NCI-H2196 (cell line): ENCODE results near the gene IGFBPL1.
A peak's percentile ranks its signal among the peaks of the same experiment; 100 is the strongest.
"Not testable (repeated sequence)": the region's sequence is repeated elsewhere in the genome, so short reads cannot be mapped to it uniquely, and the experiment has no call there.

Experiments used
- DNase-seq: peaks from one replicate; lab custom pipeline; 2025; ENCODE audit not compliant: unreplicated experiment; lab: John Stamatoyannopoulos, UW

Gene IGFBPL1

DNA sequence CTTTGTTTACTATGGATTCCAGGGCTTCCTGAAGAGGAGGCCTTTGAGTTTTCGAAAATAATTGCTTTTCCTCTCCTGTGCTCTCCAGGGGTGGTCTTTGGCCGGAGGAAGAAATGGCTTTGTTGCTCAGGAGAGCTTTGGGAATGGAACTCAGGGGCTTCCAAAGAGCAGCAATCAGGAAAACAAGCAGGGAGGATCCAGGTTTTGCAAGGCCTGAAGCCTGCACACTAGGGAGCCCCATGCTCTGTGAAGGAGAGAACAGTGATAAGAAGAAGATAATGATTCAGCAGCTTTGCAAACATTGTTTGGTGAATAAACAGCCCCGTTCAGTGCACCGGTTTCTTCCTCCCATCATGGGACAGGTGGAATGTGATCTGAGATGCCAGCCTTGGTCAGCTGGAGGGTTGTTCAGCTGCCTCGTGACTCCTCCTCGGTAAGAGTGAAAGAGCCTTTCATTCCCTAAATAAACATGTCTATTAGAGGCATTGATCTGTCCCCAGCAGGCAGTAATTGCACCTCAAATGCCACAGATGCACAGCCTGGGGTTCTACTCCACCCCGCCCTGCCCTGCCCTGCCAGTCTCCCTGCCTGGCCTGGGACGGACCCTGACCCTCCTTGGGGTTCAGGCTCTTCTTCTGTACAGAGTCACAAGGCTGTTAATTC lies 43.3 kb downstream of the IGFBPL1 start:
- DNase-seq: peak; percentile 71

DNA sequence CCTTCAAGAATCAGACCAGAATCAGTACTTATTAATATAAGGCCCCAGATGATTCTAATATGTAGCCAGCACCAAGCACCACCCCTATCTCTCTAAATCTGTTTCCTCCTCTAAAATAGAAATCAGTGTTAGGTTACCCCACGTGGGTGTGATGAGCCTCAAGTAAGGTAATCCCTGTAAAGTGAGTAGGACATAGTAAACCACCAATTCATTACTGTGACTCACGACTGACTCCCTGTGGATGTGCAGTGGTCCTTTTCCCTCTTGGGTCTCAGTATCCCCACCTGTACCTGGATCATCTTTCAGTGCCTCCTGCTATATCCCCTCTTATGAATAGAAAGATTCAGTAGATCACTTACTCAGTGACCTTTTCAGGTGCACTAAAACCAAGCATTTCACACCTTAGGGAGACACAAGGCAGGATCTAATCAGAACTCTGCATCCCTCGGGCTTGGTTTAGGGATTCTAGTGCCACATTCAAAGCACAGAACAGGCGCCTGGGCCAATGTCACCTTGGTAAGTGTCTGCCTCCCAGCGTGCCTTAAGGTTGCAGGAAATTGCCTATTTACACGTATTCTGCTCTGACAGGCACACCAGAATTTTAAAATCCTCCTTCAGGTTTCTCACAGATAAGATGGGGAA lies 43.9 kb downstream of the IGFBPL1 start:
- DNase-seq: peak; percentile 22

DNA sequence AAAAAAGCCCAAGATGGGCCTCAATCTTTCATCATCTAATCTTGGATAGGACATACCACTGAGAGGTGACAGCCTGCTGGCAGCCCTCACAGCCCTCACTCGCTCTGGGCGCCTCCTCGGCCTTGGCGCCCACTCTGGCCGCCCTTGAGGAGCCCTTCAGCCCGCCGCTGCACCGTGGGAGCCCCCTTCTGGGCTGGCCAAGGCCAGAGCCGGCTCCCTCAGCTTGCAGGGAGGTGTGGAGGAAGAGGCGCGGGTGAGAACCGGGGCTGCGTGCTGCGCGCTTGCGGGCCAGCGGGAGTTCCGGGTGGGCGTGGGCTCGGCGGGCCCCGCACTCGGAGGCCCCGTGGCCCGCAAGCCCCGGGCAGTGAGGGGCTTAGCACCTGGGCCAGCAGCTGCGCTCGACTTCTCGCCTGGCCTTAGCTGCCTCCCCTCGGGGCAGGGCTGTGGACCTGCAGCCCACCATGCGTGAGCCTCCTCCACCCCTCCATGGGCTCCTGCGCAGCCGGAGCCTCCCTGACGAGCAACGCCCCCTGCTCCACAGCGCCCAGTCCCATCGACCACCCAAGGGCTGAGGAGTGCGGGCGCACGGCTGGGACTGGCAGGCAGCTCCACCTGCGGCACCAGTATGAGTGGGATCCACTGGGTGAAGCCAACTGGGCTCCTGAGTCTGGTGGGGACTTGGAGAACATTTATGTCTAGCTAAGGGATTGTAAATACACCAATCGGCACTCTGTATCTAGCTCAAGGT lies 46.7 kb downstream of the IGFBPL1 start:
- DNase-seq: not testable (repeated sequence)

DNA sequence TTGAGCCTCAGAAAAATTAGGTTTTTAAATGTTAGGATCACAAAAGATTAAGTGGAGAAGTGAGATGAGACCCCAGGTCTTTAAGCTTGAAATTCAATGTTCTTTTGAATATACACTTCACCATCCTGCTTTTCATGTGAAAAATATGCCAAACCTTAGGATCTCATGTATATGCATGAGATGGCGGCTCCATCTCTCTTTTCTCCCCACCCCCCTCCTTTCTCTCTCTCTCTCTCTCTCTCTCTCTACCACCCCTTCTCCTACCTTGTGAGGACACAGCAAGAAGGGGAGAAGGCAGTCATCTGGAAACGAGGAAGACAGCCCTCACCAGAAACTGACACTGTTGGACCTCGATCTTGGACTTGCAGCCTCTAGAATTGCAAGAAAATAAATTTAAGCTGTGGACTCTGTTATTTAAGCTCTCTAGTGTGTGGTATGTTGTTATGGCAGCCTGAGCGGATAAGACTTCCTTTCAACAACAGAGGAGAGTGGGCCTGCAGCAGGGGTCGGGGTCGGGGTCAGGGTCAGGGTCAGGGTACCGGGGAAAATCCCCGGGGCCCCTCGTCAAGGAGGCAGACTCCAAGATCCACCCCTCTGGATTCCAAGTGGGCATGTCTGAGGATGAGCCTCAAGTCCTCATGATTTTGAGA lies 48.1 kb downstream of the IGFBPL1 start:
- no peak for DNase-seq

DNA sequence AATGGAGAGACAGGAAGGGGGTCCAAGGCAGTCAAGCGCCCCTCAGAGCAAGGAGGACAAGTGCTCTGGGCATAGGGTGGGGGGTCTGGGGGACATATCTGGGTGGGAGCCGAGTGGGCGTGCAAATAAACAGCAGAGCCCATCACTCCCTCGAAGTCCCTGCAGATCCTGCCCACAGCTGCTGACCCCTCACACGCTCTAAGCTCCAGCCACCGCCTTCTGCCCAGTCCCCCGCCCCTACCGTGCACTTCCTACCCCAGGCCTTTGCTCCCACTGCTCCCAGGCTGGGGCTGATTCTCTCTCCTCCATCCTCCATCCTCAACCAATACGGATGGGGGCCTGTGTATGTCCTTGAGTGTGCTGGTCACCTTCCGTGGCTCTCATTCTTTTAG lies 48.7 kb downstream of the IGFBPL1 start:
- no peak for DNase-seq

DNA sequence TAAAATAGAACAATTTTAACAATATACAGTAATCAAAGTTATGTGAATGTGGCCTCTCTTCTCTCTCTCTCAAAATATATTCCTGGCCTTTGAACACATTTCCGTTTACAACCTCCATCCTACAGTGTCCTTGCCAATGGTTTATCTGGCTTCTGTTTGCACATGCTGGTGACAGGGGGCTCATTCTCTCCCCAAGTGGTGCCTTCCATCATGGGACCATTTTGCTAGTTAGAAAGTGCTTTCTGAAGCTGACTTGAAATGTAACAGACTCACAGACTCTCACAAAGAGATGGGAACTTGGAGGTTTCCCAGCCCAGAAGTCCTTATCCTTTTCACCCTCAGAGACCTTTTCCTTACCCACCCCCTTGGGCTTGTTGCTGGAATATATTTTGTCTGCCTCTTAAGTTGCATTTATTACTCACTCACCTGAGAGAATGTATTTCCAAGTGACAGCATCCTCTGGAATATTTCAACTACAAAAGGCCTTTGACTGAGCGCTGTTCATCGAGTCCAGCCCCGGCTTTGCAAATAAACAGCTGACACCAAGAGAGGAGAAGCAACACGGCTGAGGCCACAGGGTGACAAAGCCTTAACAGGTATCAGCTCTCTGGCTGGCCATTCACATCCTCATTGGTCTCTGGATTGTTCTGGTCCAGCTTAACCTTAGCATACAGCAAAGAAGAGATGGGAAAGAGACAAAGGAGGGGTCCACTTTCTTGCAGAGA lies 49.2 kb downstream of the IGFBPL1 start:
- no peak for DNase-seq

DNA sequence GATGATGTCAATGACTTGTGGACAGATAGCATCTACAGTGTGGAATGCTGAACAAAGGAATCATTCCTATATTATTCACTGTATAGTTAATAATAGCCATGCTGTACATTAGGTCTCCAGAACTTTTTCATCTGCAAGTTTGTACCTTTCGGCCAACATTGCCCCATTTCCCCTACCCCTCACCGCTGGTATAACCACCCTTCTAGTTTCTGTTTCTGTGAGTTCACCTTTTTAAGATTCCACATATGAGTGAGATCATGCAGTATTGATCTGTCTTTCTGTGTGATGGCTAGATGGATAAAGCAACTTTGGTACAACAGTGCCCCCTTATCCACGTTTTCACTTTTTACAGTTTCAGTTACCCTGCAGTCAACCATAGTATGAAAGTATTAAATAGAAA lies 50.6 kb downstream of the IGFBPL1 start:
- no peak for DNase-seq

DNA sequence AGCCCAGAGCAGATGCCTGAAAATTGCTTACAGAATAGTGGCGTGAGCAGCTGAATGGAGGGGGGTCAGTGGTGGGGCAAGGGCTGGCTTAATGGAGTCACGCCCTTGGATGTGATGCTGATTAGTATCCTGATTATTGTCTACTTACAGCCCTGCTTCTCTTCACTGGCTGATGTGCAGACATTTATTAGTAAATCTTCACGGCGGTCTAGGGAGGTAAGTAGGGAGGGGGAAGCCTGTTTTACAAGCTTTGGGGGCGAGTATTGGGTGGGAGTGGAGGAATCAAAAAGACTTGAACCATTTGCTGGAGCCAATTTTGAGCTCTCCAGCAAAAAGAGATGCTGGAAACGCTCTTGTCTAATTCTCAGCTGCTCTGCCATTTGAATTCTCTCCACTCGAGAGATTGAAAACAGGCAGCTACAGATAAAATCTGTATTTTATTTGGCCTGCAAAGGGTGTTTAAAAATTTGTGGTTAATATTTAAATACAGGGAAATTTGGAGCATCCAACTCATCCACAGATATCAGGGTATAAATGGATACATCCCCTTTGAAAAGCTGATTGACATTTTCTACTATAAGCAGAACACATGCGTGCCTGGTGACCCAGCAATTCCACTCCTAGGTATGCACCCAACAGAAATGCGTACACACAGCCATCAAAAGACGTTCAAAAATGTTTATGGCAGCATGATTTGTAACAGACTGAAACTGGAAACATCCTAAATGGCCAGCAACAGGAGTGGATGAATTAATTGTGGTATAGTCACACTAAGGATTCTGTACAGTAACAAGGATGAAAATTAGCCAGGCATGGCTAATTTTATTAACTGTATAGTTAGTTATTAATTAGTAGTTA lies 51.3 kb downstream of the IGFBPL1 start:
- DNase-seq: no peak

DNA sequence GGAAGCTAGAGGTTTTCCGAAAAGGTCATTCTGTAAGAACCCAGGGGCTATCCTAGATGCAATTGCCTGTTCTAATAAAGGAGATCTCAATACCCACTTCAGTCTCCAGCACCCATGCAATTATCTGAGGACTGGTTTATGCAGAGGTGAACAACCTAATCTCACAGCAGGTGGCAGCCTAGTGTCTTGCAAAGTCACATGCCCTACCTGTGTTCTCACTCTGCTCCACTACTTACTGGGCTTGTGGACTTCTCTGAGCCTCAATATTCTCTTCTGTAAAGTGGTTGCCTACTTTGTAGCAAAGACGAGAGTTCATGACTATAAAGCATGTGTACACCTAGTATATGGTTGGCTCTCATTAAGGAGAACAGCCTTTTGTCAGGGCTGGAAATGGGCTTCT lies 52.8 kb downstream of the IGFBPL1 start:
- peak; percentile 64 for DNase-seq

DNA sequence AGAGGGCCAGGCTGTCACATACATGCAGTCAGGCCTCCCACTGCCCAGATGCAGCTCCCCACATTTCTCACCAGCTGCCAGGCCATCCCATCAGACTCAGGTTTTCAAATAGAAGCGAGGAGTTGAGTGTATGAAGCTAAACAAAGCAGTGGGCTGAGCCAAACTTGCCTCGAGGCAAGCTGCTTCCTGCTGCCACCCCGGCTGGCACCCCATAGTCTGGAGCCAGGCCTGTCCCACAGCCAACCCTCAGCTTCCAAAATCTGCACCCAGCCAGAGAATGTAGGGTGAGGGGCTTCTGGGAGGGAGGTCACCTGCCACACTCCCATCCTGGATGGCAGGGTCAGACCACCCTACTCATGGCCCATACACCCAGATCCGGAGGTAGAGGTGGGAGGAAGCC lies 54.1 kb downstream of the IGFBPL1 start:
- DNase-seq: no peak

DNA sequence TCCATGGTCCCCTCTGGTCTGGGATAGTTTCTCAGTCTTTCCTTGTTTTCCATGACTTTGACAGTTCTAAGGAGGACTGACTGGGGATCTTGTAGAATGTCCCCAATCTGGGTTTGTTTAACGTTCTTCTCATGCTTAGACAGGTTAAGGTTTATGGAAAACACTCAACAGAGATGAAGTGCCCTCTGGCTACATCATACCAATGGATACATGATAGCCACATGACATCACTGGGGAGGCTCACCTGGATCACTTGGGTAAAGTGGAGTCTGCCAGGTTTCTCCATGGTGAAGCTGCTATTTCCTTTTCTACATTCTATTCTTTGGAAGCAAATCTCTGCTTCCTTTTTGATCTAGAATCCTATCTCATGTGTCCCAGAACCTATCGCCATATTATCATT lies 55.5 kb downstream of the IGFBPL1 start:
- peak; percentile 59 for DNase-seq

DNA sequence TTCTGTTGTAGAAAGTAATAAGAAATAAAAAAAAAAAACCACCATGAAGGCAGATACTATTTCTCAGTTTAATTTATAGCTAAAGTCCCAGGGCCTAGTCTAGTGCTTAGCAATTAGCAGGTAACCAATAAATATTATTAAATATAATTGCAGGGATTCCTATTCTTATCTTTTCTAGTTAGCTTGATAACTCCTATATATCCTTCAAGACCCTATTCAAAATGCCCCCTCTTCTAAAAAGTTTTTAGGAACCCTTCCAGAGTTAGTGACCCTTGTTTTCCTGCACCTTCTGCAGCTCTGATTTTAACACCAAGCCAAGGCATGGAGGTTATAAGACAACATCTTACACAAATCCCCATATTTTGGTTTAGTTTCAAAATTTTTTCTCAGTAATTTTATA lies 56.4 kb downstream of the IGFBPL1 start:
- no peak for DNase-seq

DNA sequence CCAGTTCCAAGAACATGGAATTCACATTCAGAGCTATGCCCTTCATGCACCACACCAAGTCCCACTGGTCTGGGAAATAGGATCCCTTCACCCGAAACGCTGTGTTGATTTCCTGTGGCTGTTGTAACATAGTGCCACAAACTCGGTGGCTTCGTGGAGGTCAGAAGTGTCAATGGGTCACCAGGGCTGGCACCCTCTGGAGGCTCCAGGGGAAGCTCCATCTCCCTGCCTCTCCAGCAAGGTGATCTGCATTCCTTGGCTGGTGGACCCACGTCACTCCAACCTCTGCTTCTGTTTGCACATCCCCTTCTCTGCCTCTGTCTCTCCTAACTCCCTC lies 60.7 kb downstream of the IGFBPL1 start:
- no peak for DNase-seq

DNA sequence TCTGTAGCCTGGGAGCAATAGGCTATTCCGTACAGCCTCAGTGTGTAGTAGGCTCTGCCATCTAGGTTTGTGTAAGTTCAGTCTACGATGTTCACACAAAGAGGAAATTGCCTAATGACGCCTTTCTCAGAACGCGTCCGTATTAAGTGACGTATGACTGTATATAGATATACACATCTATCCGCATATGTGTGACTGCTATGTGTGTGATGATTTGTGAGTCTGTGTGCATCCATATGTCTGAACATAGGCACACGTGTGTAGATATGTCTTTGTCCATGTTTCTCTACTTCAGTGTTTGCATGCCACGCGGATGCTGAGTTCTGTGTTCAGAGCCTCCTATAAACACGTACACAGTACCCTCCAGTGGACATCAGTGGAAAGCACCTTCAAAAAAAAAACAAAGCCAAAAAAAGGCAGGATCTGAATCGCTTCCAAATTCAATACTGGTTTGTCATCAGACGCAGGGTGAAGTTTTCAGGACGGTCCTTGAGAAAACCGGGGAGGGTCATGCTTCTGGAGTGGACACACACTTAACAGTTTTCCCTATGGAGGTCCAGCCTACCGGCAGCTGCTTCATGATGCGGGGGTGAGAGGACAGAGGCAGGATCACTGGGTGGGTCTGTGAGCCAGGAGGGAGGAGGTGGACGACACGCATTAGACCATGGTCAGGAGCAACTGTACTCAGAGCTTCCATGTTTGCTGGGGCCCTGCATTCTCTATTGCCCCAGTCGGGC lies 61.2 kb downstream of the IGFBPL1 start:
- peak; percentile 81 for DNase-seq

DNA sequence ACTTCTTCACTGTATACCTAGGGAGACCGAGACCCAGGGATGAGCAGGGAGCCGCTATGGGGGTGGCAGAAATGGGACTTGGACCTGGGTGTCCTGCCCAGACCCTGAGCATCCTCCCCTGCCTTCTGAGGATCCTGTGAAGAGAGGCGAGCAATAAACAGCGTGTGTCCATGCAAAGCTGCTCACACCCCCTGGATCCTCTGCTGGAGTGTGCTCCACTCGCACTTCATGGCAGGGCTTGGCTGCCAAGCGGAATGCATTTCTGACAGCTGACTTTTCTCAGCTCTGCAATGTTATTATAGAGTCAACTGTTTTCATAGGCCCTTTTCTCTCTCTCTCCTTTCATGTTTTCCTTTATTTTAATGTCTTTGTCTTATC lies 62.8 kb downstream of the IGFBPL1 start:
- no peak for DNase-seq

DNA sequence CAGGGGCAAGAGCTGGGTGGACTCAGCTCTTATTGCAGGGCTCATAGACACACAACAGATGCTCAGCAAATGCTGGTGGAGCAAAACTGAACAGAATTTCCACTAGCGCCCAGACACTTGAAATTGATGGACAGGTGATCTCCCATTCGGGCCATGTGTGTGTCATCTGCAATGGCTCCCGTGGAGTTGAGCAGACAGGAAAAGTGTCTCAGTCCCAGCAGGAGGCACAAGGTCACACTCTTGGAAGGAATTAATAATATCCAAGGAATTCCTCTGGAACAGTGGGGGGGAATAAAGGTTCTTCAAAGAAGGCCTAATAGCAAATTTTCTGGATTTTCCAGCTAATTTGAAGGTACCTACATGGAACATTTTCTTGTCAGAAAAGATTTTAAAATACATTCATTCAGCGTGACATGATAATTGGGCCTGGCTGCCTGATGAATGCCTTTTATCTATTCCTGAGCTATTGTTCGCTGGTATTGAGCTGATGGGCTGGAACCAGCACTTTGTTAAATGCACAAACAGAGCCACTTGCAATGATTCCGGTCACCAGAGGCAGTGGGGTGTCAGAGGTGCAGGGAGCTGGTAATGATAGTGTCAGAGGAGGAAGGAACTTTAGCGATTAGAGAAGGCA lies 63.3 kb downstream of the IGFBPL1 start:
- no peak for DNase-seq

DNA sequence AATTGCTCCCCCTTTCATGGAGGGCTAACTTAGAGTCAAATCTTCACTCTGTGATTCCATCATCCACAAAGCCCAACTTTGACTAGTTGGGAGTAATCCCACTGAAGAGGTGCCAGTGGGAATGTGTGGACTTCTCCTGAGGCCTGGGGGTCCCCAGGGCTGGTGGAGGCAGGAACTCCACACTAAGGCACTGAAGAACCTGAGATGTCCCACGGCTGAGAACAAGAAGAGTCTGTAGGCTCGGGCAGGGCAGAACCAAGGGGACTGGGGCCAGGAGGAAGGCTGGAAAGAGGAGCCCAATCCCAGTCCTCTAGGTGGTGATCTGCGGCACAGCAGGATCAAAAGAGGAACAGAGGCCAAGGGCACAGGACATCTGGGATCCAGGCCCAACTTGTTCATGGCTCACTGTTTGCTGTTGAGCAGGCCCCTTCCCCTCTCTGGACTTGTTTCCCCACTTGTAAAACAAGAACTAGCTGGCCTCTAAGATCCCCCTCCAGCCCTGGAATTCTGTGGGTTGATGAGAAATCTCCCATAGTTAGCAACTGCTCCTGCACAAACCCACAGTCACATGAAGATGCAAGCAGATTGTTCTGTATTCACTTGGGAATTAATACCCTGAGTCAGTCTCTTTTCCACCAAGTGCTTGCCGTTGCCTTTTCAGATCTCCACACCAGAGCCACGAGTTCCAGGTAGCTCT lies 64.4 kb downstream of the IGFBPL1 start:
- DNase-seq: no peak

DNA sequence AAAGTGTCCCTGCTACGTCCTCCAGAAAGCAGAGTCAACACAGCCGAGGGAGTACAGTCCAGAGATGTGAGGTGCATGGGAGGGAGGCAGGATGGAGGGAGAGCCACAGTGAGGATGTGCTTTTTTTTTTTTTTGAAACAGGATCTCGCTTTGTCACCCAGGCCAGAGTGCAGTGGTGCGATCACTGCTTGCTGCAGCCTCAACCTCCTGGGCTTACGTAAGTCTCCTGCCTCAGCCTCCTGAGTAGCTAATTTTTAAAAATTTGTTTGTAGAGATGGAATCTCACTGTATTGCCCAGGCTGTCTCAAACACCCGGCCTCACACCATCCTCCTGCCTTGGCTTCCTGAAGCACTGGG lies 65.0 kb downstream of the IGFBPL1 start:
- no peak for DNase-seq
